Glomerular endothelial cell (primary cell): Measurements from ENCODE around the gene PLEKHH2. TPM values are rescaled to one million over a fixed set of nuclear protein-coding genes. Genes with fewer than 3 reads are reported as not detected.
"Not testable (repeated sequence)": the region's sequence is repeated elsewhere in the genome, so short reads cannot be mapped to it uniquely, and the experiment has no call there.

Experiments
- DNase-seq: peaks from one replicate; pipeline ENCODE4 v3.0.0-alpha.2; 2011; ENCODE audit warnings: low read depth, low spot score; ENCODE audit errors: extremely low read depth
- total RNA-seq: library from RNA; depleted of rRNA; stranded (reverse); fragments of >200 nt; gene quantifications from 2 replicates; pipeline ENCODE4 v1.2.3, GENCODE V29; 2015

PLEKHH2 gene
- total RNA-seq, 1 donor from 2014 or later, result 5.7 TPM

GRCh38 chr2:43714164-43714563 is 77.1 kb downstream of the PLEKHH2 start:
- DNase-seq, result no peak

GRCh38 chr2:43715300-43716098 is 78.4 kb downstream of the PLEKHH2 start:
- DNase-seq, result no peak

- DNase-seq, result no peak
Measured at GRCh38 chr2:43717322-43717721, 80.3 kb downstream of the PLEKHH2 start.

- DNase-seq, result no peak
Measured at GRCh38 chr2:43718530-43719124, 81.6 kb downstream of the PLEKHH2 start.

- DNase-seq, result no peak
Measured at GRCh38 chr2:43724728-43725526, 87.9 kb downstream of the PLEKHH2 start.

GRCh38 chr2:43725711-43726246 is 88.7 kb downstream of the PLEKHH2 start:
- no peak for DNase-seq

- not testable (repeated sequence) for DNase-seq
Measured at GRCh38 chr2:43726961-43727633, 90.0 kb downstream of the PLEKHH2 start.

- DNase-seq, result no peak
Measured at GRCh38 chr2:43727634-43728014, 90.6 kb downstream of the PLEKHH2 start.

GRCh38 chr2:43729491-43730174 is 92.6 kb downstream of the PLEKHH2 start:
- no peak for DNase-seq

- DNase-seq, result no peak
Measured at GRCh38 chr2:43731211-43731610, 94.2 kb downstream of the PLEKHH2 start.

GRCh38 chr2:43736637-43737036 is 99.6 kb downstream of the PLEKHH2 start:
- no peak for DNase-seq

GRCh38 chr2:43737097-43737854 is 100.2 kb downstream of the PLEKHH2 start:
- DNase-seq, result no peak

- DNase-seq, result no peak
Measured at GRCh38 chr2:43737855-43738254, 100.8 kb downstream of the PLEKHH2 start.

- DNase-seq, result no peak
Measured at GRCh38 chr2:43738257-43738656, 101.2 kb downstream of the PLEKHH2 start.

- DNase-seq, result no peak
Measured at GRCh38 chr2:43743706-43744105, 106.6 kb downstream of the PLEKHH2 start.

- no peak for DNase-seq
Measured at GRCh38 chr2:43745457-43745856, 108.4 kb downstream of the PLEKHH2 start.

GRCh38 chr2:43748333-43748732 is 111.3 kb downstream of the PLEKHH2 start:
- no peak for DNase-seq

GRCh38 chr2:43749583-43749982 is 112.5 kb downstream of the PLEKHH2 start:
- DNase-seq, result no peak

GRCh38 chr2:43751476-43751990 is 114.5 kb downstream of the PLEKHH2 start:
- DNase-seq, result no peak
